NCI-H2196 treated with DMSO at 0.1 percent for 48 hours (cell line): Measurements from ENCODE around the gene LAP3.
"Not testable (repeated sequence)": the region's sequence is repeated elsewhere in the genome, so short reads cannot be mapped to it uniquely, and the experiment has no call there.

Source experiments
- DNase-seq: peaks from one replicate; lab custom pipeline; 2025; ENCODE audit not compliant: unreplicated experiment; lab: John Stamatoyannopoulos, UW

LAP3 gene

GRCh38 chr4:17576932-17577664, at the start of gene LAP3:
Gene LAP3, plus strand, starts transcription at chr4:17577198. Its CDS starts 268 bp downstream, at chr4:17577466.
- peak; percentile 89 for DNase-seq

DNA sequence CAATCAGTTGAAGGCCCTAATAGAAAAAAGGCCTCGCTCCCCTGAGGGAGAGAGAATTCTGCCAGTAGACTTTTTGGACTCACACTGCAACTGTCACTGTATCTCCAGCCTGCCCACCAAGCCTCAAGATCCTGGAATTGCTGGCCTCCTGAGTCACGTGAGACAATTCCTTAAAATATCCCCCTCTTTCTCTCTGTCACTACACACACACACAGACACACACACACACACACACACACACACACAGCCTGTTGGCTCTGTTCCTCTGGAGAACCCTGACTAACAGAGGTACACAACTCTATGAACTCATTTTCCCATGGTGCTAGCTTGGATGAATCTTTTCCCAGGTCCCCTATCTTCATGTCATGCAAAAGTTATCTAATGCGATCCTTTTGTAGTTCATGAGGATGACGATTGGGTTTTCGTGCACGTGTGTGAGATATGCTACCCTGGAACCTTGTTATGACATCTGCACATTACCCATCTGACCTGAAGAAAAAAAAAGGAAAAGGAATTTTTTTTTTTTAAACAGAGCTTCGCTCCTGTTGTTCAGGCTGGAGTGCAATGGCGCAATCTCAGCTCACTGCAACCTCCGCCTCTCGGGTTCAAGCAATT, 48.3 kb upstream of the LAP3 start:
- DNase-seq, result no peak

- no peak for DNase-seq
Measured at GRCh38 chr4:17531538-17532285, 45.3 kb upstream of the LAP3 start.

DNA sequence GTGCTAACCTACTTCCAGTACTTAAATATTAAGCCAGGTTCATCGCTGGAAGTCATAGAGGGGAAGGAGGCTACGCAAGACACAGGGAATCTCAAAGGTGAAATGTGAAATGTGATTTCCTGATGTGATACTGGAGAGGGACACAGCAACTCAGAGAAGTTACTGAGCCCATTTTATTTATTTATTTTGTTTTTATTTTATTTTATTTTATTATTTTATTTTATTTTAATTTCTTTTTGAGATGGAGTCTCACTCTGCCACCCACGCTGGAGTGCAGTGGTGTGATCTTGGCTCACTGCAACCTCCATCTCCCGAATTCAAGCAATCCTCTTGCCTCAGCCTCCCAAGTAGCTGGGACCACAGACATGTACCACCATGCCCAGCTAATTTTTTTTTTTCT, 42.3 kb upstream of the LAP3 start:
- no peak for DNase-seq

GRCh38 chr4:17535242-17535641, 41.8 kb upstream of the LAP3 start:
- DNase-seq, result no peak

- no peak for DNase-seq
Measured at GRCh38 chr4:17535906-17536305, 41.1 kb upstream of the LAP3 start.

GRCh38 chr4:17537060-17537459, 39.9 kb upstream of the LAP3 start:
- DNase-seq, result not testable (repeated sequence)

GRCh38 chr4:17544205-17544604, 32.8 kb upstream of the LAP3 start:
- peak; percentile 60 for DNase-seq

DNA sequence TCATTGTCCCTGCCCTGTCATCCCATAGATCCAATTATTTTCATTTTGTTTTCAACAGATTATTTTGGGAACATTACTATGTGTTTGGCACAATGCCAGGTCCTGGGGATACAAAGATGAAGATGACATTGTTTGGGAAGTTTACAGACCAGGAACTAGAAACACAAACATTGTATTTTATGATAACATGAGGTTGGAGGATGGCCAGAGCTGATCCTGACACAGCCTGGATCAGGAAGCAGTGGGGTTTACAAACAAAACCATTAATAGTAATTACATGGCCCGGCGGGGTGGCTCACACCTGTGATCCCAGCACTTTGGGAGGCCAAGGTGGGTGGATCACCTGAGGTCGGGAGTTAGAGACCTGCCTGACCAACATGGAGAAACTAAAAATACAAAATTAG, 32.2 kb upstream of the LAP3 start:
- DNase-seq, result peak; percentile 12

DNA sequence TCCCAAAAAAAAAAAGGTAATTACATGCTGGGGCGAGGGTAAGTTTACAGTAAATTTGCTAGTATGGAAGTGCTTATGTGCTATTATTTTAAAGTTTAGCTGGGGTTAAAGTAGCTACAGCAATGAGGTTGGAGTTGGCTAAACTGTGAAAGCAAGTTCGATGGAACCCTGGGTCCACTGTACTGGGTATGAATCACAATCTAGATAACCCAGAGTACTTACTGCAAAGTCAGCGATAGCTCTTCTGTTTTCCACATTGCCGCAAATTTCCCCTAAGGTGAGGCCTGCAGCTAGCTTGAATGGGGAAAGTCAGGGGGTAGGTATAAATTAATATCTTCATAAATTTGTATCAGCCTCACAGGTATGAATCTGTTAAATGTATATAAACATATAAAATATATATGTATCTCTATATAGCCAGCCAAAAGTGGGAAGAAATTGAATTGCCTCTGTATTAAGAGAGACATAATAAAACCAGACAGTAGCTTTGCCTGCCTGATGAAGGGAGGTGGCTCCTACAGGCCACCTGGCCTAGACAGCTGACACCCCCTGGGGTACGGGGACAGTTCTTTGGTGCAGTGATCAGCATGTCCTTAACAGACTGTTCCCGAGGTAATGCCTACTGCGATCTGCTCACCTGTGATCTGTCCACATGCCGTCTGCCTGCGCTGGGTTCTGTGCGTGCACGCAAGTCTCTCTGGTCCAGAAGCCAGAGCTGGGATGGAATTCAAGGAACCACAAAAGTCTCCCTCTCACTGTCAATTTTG, 31.4 kb upstream of the LAP3 start:
- DNase-seq, result no peak

DNA sequence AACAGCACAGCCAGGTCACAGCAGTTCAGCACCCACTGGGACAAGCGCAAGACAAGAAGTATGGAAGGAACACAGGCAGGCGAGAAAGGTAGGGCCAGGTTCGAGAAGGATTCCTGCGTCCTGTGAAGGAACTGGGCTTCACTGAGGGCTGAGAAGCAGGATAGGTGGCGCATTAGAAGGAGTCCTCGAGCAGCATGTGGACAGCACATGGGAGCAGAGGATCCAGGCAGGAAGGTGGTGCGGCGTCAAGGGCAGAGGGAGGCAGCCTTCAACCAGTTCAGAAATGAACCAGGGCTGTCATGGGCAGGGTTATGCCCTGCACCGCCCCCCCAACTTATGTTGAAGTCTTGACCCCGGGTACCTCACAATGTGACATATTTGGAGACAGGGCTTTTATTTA, 30.8 kb upstream of the LAP3 start:
- DNase-seq, result no peak

- DNase-seq, result no peak
Measured at GRCh38 chr4:17546678-17547077, 30.3 kb upstream of the LAP3 start.

- DNase-seq, result no peak
Measured at GRCh38 chr4:17550549-17550948, 26.4 kb upstream of the LAP3 start.

- no peak for DNase-seq
Measured at GRCh38 chr4:17552427-17552826, 24.6 kb upstream of the LAP3 start.

GRCh38 chr4:17554568-17554967, 22.4 kb upstream of the LAP3 start:
- no peak for DNase-seq

GRCh38 chr4:17556498-17556897, 20.5 kb upstream of the LAP3 start:
- no peak for DNase-seq

DNA sequence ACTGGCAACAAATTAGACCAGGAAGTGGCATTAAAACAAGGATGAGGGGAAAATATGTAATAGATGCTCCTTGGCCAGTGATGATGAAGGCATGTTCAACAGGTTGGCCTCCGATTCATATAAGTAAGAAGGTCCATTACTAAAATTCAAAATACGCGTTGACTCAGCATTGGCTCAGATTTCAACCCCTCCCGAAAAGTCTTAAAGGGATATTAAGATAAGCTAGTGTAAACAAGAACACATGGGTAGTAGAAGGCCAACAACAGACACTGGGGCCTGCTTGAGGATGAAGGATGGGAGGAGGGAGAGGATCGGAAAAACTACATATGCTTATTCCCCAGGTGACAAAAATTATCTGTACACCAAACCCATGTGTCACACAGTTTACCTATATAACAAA, 19.1 kb upstream of the LAP3 start:
- DNase-seq, result no peak

DNA sequence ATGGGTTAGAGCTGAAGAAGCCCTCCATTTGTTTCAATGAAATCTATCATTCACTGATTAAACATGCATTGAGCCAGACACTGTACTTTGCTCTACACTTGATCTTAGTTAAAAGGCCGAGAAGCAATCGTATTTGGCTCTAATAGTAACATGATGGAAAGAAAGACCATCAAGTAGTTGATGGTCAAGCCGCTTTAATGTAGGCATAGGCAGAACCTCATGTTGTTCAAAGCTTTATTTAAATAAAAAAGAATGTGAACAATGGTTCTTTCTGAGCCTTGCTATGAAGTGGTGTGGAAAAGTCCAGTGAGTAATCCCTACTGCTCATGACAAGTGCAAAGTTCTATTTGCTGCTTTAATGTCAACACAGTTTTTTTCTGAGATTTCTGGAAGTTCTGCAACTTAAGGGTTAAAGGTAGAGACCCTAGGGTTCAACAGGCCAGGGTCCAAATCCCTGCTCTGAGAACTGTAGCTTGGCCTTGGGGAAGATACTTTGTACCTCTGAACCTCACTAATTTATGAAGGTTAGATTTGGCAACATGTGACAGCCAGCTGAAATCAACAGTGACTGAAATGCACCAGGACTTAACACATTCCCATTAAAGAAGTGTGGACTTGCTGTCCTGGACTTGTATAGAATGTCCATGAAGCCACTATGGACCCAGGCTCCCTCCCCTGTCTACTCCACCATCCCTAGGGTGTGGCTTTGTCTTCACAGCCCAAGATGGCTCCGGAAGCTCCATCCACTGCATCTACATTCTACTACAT, 17.9 kb upstream of the LAP3 start:
- no peak for DNase-seq

DNA sequence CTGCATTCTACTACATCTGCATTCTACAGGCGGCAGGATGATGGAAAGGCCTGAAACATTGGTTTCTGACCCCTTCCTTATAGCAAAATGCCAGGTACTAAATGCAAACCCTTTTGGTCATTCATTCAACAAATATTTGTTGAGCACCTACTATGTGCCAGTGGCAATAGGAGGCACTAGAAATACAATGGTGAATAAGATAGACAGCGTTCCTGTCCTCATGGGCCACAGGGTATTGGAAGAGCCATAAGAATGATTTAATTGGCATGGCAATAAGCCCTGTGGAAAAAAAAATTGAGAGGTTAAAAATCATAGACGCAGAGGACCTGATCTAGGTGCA, 17.3 kb upstream of the LAP3 start:
- no peak for DNase-seq

- DNase-seq, result no peak
Measured at GRCh38 chr4:17560065-17560673, 16.8 kb upstream of the LAP3 start.
